Stimulated activated CD4-positive, alpha-beta T cell treated with anti-CD3 and anti-CD28 coated beads, Interleukin-1b, Interleukin-23, amount 100 ng/mL, for 4 hours (primary cell): ENCODE data around the gene TMEM174.

Experiments used
- DNase-seq, 2 donors: peaks; one replicate each; pipeline ENCODE4 v3.0.0-alpha.2; 2020; ENCODE audit warnings: low read depth in 2 of 2

Gene TMEM174, protein sequence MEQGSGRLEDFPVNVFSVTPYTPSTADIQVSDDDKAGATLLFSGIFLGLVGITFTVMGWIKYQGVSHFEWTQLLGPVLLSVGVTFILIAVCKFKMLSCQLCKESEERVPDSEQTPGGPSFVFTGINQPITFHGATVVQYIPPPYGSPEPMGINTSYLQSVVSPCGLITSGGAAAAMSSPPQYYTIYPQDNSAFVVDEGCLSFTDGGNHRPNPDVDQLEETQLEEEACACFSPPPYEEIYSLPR

DNA sequence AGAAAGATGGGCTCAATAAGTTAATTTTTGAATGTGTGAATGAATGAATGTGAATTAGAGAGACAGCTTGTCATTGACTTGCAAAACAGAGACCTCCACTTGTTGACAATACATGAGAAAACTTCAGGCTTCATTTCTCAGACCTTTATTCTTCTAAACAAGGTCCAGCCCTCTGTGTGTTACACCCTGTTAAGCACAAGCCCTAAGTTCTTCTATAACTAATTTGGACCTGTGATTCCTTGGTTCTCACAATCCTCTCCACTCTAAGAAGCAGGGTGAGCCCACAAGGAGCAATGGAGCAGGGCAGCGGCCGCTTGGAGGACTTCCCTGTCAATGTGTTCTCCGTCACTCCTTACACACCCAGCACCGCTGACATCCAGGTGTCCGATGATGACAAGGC is at the start of gene TMEM174:
Gene TMEM174 (plus strand): TSS at position 243 of the 400 bp plus-strand sequence. CDS start 51 bp downstream, at position 294.
- no peak for DNase-seq

DNA sequence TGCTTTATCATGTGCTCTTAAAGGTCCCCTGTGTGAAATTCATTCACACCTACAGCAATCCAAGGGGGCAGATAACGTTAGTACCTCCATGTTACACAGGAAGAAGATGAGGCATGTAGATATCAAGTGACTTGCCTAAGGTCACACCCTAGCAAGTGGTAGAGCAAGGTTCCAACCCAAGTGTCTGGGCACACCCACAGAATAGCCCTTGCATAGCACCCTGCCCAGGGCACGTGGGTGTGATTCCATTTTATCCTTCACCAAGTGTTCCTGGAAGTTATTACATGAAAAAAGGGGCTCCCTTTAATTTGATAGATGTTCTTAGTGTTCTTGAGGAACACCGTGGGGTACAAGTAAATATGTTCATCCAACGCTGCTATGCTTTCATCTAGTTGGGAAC is 47.7 kb upstream of the TMEM174 start:
- no peak for DNase-seq

GRCh38 chr5:73126381-73126780 is 46.6 kb upstream of the TMEM174 start:
- no peak for DNase-seq

- no peak for DNase-seq
Measured at GRCh38 chr5:73126957-73127356, 46.0 kb upstream of the TMEM174 start.

DNA sequence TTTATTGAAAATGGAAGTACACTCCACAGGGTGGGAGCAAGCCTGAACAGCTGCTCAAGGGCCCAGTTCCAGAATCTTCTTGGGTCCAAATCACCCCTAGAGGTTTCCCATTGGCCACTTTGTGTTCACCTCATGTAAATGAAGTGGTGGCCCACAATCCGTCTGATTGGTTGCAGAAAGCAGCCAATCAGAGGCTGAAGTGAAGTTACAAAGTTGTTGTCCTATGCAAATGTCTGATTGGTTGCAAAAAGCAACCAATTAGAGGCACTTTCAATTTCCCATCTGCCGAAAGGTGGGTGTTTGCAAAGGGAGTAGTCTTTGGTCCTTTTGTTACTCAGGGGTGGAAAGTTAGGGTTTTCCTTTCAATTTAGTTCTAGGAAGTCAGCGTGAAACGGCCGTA is 43.9 kb upstream of the TMEM174 start:
- DNase-seq: no peak

GRCh38 chr5:73130811-73131210 is 42.2 kb upstream of the TMEM174 start:
- no peak for DNase-seq

DNA sequence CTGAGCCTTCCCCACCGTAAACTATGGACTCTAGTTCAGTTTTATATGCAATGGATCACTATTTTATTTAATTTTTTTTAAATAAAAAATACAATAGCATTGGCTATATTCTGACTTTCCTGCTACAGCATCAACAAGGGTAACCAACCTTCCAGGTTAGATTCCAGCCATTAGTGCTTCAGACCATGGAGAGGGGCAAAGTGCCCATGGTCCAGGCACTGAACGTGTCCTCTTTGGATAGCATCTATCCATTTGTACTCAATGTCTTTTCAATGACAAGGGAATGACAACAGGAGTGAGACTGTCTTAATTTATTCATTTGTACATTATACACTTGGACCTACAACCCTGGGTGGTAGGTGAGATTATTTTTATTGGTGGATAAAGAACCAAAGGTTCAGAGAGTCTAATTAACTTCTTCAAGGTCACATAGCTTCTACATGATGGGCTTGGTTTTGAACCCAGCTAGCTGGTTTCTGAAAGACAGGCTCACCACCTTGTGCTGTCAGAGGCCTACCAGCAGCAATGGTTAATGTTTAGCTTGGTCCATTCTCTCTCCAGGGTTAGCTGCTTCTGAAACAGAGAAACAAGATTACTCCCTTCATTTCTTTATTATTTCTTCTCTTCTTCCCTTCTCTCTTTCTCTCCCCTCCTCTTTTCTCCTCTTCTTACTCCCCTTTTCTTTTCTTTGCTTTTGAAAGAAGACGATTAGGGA is 41.1 kb upstream of the TMEM174 start:
- DNase-seq: no peak

DNA sequence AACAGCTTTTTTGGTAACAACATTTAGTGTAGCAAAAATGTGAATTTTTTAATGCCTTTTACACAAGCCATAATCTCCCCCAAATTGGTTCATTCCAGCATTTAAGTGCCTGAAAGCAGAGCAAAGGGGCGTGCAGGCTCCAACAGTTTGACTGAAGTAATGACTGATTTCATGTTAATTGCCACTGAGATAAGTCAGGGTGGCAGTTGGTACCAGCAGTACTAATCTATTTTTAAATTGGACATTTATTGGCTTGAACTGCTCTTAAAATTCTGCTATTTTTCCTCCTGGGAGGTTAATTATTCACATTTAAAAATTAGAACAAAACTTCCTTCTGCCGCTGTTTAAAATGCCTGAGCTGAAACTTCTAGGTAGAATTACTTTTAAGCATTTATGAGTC is 40.2 kb upstream of the TMEM174 start:
- no peak for DNase-seq

- no peak for DNase-seq
Measured at GRCh38 chr5:73135021-73135420, 38.0 kb upstream of the TMEM174 start.

GRCh38 chr5:73135429-73136054 is 37.5 kb upstream of the TMEM174 start:
- no peak for DNase-seq

DNA sequence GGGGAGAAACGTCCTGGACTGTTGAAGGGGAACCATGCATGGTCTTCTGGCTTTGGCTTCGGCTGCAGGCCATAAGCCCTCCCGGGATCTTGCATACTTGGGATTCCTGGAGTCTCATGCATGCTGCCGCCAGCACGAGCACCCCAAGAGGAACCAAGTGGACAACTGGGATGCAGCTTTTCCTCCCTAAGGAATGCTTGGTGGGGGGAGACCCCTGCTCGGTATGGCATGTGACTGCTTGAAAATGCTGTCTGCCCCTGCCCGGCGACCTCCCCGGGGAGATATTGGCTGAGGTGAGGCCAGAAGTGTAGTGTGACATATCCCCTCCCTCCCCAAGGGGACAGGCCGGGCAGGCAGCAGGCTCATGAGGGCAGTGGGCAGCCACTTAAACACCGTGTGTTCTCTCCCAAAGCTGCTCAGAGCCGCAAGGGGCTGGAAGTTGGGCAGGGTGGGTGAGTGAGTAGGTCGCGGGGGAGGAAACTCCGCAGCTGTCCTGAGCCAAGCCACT is 36.9 kb upstream of the TMEM174 start:
- DNase-seq: no peak

GRCh38 chr5:73137563-73138530 is 35.1 kb upstream of the TMEM174 start:
- no peak for DNase-seq

DNA sequence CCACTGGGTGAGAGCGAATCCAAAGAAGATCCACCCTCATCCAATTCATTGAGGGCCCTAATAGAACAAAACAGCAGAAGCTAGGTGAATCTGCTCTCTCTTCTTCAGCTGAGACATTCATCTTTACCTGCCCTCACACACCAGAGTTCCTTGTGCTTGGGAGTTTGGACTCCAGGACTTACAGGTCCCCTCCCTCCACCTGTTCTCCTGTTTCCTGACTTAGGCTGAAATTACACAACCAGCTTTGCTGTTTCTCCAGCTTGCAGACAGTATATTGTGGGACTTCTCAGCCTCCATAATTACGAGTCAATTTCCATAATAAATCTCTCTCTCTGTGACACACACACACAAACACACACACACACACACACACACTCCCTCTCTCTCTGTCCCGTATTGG is 33.5 kb upstream of the TMEM174 start:
- DNase-seq: no peak

DNA sequence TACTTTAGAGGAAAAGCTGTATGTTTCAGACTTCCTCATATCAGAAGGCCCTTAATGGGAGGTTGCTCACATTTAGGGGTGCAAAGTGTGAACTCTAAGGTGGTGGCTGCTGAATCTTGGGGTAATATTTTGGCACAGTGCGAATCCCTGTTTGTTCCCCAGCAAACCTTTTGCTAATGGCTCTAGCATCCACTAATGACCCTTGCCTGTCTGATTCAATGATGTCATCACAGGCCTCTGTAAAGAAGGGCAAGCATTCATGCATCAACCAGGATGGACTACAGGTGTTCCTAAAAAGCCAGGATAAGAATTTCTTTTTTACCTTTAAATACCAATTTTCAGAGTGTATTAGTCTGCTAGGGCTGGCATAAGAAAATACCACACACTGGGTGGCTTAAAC is 32.2 kb upstream of the TMEM174 start:
- DNase-seq: no peak

DNA sequence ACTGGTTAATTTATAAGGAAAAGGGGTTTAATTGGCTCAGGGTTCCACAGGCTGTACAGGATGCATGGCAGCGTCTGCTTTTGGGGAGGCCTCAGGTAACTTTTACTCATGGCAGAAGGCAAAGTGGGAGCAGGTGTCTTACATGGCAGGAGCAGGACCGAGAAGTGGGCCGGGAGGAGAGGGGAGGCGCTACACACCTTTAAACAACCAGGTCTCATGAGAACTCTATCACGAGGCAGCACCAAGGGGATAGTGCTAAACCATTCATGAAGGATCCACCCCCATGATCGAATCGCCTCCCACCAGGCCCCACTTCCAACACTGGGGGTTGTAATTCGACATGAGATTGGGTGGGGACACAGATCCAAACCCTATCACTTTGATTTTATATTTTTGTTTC is 31.0 kb upstream of the TMEM174 start:
- DNase-seq: no peak

DNA sequence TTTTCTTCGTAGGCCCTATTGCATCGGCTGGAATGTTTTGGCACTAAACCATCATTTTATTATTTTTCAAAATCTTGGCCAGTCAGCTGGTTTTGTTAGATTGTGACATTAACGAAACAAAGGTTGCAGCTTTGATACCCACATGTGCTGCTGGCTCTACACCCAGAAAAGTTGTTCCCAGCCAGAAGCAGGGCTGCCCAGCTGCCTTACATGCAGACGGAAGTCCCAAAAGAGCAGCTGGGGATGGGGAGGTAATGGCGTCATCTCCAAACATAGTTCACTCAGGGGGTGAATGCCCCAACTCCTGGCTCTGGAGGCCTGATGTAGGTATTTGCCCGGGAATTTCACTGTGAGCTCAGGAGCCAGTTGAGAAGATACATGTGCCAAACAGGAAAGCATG is 29.3 kb upstream of the TMEM174 start:
- no peak for DNase-seq

DNA sequence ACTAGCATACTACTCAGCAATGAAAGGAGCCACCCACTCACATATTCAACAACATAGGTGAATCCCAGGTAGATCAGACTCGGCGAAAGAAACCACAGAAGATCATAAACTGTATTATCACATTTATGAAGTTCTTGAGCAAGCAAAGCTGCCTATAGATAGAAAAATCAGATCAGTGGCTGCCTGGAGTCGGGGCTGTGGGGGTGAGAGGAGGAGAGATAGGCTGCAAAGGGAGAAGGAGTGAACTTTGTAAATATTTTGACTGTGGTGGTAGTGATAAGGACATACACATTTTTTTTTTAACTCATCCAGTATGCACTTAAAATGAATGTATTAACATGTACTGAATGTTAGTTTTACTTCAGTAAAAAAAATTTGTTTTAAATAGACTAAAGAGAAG is 23.5 kb upstream of the TMEM174 start:
- DNase-seq: no peak

DNA sequence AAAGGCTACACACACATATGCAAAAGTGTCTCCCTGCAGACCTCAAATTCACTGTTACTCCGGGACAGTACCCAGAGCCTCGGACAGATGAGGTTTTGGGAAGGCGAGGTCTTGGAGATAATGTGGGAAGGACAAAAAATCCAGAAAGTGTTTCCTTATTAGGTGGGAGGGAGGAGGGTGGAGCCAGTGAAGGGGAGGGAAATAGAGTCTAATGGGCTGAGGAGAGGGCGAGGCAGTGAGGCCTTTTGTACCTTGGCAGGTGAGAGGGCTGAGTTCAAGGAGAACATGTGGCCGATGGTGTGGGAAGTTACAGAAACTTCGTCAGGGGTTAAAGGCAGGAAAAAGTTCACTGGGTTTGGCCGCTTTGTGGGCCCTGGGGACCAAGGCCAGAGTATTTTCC is 22.1 kb upstream of the TMEM174 start:
- no peak for DNase-seq

DNA sequence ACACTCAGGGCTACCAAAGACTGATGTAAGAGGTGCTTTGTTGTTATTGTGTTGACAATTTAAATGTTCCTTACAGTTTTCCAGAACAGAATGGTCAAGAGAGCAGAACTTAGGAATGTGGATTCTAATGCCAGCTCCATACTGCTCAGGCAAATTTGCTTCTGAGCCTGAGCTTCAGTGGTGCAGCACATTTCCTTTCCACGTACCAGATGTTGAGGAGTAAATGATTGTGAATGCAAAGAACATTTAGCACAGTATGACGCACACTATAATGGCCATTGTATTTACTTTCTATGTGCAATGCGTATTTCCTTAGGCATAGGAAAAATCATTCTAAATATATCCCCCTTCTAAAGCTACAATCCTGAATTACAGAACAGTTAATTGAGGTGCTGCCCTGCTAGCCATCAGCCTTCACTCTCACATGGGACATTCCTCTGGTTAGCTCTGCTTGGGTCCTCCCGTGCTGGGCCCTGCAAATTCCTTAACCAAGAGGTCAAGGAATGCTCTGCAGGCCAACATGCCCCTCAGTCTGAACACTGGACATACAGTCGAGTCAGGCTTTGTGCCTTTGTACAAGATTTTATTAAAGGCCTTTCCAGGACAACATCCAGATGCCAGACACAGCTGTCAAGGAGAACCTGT is 21.1 kb upstream of the TMEM174 start:
- DNase-seq: no peak

DNA sequence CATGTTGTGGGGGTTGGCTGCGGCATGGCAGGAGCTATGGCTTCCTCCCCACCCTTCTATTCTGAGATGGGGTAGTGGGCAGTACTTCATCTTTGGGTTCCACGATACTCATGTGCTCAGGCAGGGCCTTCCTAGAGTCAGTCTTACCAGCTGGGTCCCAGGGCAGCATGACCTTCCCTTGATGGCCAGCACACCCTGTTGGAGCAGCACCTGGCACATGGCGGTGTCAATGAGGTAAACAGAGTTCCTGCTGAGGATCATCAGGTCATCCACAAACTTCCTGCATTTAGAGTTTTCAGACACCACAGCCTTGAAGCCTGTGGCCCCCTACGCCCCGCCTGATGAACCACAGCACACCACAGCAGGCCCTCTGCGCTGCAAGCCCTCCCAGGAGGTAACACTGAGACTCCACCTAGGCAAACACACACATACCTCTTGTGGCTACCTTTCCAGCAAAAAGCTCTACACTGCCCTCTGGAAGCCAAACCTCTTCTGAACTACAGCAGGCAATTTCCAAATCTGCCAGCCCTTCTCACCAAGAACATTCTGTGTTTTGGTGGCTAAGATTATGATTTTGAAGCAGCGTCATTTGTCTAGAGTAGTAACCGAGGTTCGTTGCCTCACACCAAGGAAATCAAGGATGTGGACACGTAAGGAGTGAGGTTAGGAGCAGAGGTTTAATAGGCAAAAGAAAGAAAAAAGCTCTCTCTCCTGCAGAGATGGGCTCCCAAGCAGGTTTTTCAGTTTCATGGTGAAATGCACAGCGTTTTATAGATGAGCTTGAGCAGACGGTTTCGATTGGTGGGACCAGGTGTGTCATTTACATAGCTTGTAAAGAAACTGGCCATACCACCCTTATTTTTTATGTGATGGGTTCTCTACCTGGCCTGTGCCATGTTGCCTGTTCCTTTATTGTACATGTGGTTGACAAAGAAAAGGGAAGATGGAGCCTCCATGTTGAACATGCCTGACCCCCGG is 20.3 kb upstream of the TMEM174 start:
- no peak for DNase-seq
